WTC11 (cell line): ENCODE data around the gene SLC7A14. TPM values are rescaled to one million over a fixed set of nuclear protein-coding genes. Genes with fewer than 3 reads are reported as not detected.

Experiments used
- ATAC-seq: fragments of 200-7000 bp; cut with Tn5 transposase; 2 replicates; pipeline ENCODE4 v1.10.0; 2021; ENCODE audit warnings: mild to moderate bottlenecking, moderate library complexity
- CTCF ChIA-PET: fragments of 300-600 bp; sonication (Branson Sonifier 250); formaldehyde crosslinking; loops from one replicate; lab custom pipeline; 2021; ENCODE audit warnings: antibody characterized with exemption; lab: Charles Lee
- POLR2A ChIA-PET: fragments of 350-600 bp; sonication (Branson Sonifier 250); formaldehyde crosslinking; loops from one replicate; lab custom pipeline; 2021; ENCODE audit warnings: antibody characterized with exemption; lab: Charles Lee
- DNase-seq: peaks from one replicate; pipeline ENCODE4 v3.0.0; 2021; ENCODE audit warnings: low spot score
- H3K27ac Mint-ChIP-seq: 2 replicates; pipeline ENCODE4 v1.8.0; 2021; ENCODE audit warnings: mixed read lengths
- H3K27me3 Mint-ChIP-seq: 2 replicates; pipeline ENCODE4 v1.8.0; 2021; ENCODE audit warnings: low read depth, mild to moderate bottlenecking, moderate library complexity, mixed read lengths
- H3K36me3 Mint-ChIP-seq: 2 replicates; pipeline ENCODE4 v1.8.0; 2021; ENCODE audit warnings: mixed read lengths
- H3K4me1 Mint-ChIP-seq: 2 replicates; pipeline ENCODE4 v1.8.0; 2022; ENCODE audit warnings: mixed read lengths
- H3K4me3 Mint-ChIP-seq: 2 replicates; pipeline ENCODE4 v1.8.0; 2021; ENCODE audit warnings: mild to moderate bottlenecking, moderate library complexity, mixed read lengths
- H3K9me3 Mint-ChIP-seq: 2 replicates; pipeline ENCODE4 v1.8.0; 2021; ENCODE audit warnings: mixed read lengths
- ATF1 ChIP-seq: sonication (generic); formaldehyde crosslinking; IDR thresholded peaks from 2 replicates; pipeline ENCODE4 v1.8.1; 2023; ENCODE audit warnings: mild to moderate bottlenecking, moderate library complexity, missing genetic modification reagents
- CREB1 ChIP-seq: sonication (generic); formaldehyde crosslinking; IDR thresholded peaks from 2 replicates; pipeline ENCODE4 v1.8.0; 2023; ENCODE audit warnings: mild to moderate bottlenecking, missing genetic modification reagents
- E2F4 ChIP-seq: sonication (generic); formaldehyde crosslinking; IDR thresholded peaks from 2 replicates; pipeline ENCODE4 v1.8.1; 2022; ENCODE audit warnings: low read depth, mild to moderate bottlenecking, moderate library complexity, missing genetic modification reagents, borderline replicate concordance
- ERG ChIP-seq: fragments of 250-450 bp; sonication (Bioruptor Pico); IDR thresholded peaks from 2 replicates; pipeline ENCODE4 v1.8.0; 2021; ENCODE audit warnings: mild to moderate bottlenecking
- FOXJ3 ChIP-seq: sonication (generic); formaldehyde crosslinking; IDR thresholded peaks from 2 replicates; pipeline ENCODE4 v1.9.0; 2021; ENCODE audit warnings: missing genetic modification reagents, mild to moderate bottlenecking, borderline replicate concordance
- FOXK1 ChIP-seq: sonication (generic); formaldehyde crosslinking; IDR thresholded peaks from 2 replicates; pipeline ENCODE4 v1.8.0; 2022; ENCODE audit warnings: mild to moderate bottlenecking, moderate library complexity, missing genetic modification reagents
- GRHL2 ChIP-seq: fragments of 250-450 bp; sonication (Bioruptor Pico); IDR thresholded peaks from 2 replicates; pipeline ENCODE4 v1.8.0; 2022; ENCODE audit warnings: mild to moderate bottlenecking, moderate library complexity; ENCODE audit not compliant: insufficient replicate concordance, severe bottlenecking
- NR1H2 ChIP-seq: sonication (generic); formaldehyde crosslinking; IDR thresholded peaks from 2 replicates; pipeline ENCODE4 v1.9.0; 2021; ENCODE audit warnings: mild to moderate bottlenecking, moderate library complexity, missing genetic modification reagents
- NR2C2 ChIP-seq: sonication (generic); formaldehyde crosslinking; IDR thresholded peaks from 2 replicates; pipeline ENCODE4 v1.8.0; 2022; ENCODE audit warnings: mild to moderate bottlenecking, missing genetic modification reagents
- OVOL2 ChIP-seq: fragments of 250-450 bp; sonication (Bioruptor Pico); IDR thresholded peaks from 2 replicates; pipeline ENCODE4 v1.9.0; 2021; ENCODE audit warnings: mild to moderate bottlenecking, borderline replicate concordance
- PRDM15 ChIP-seq: sonication (generic); formaldehyde crosslinking; IDR thresholded peaks from 2 replicates; pipeline ENCODE4 v1.8.0; 2022; ENCODE audit warnings: missing genetic modification reagents
- SMAD3 ChIP-seq: sonication (generic); formaldehyde crosslinking; IDR thresholded peaks from 2 replicates; pipeline ENCODE4 v1.8.0; 2022; ENCODE audit warnings: missing genetic modification reagents, mild to moderate bottlenecking, borderline replicate concordance
- SOX15 ChIP-seq: fragments of 250-450 bp; sonication (Bioruptor Pico); IDR thresholded peaks from 2 replicates; pipeline ENCODE4 v1.9.0; 2021; ENCODE audit warnings: mild to moderate bottlenecking
- SP1 ChIP-seq: sonication (generic); formaldehyde crosslinking; conservative IDR thresholded peaks from 2 replicates; pipeline ENCODE4 v1.8.1; 2022; ENCODE audit warnings: missing genetic modification reagents
- ZNF396 ChIP-seq: fragments of 250-450 bp; sonication (Bioruptor Pico); IDR thresholded peaks from 2 replicates; pipeline ENCODE4 v1.8.0; 2021; ENCODE audit warnings: mild to moderate bottlenecking, moderate library complexity, borderline replicate concordance
- total RNA-seq: library from RNA; stranded (reverse); gene quantifications from 3 replicates; pipeline ENCODE4 v1.2.3, GENCODE V29; 2021
- TF ChIP-seq, protein P1 (sequence below): sonication (generic); formaldehyde crosslinking; IDR thresholded peaks from 2 replicates; pipeline ENCODE4 v1.8.0; 2022; ENCODE audit warnings: mild to moderate bottlenecking, missing genetic modification reagents
- TF ChIP-seq, protein P2 (sequence below): sonication (generic); formaldehyde crosslinking; IDR thresholded peaks from 2 replicates; pipeline ENCODE4 v1.8.1; 2022; ENCODE audit warnings: low read depth, missing genetic modification reagents, borderline replicate concordance
- TF ChIP-seq, protein P3 (sequence below): sonication (generic); formaldehyde crosslinking; IDR thresholded peaks from 2 replicates; pipeline ENCODE4 v1.8.0; 2023; ENCODE audit warnings: missing genetic modification reagents
- TF ChIP-seq, protein P4 (sequence below): sonication (generic); formaldehyde crosslinking; IDR thresholded peaks from 2 replicates; pipeline ENCODE4 v1.8.1; 2023; ENCODE audit warnings: mild to moderate bottlenecking, moderate library complexity, missing genetic modification reagents
- TF ChIP-seq, protein P5 (sequence below): sonication (generic); formaldehyde crosslinking; IDR thresholded peaks from 2 replicates; pipeline ENCODE4 v1.8.0; 2022; ENCODE audit warnings: mild to moderate bottlenecking, missing genetic modification reagents

SLC7A14 gene
- total RNA-seq, 1 experiment from 2014 or later, result 0.68 TPM

GRCh38 chr3:170600005-170600624, 14.2 kb upstream of the SLC7A14 start:
- DNase-seq (no peak), ATAC-seq (no peak)
- peaks cover 5% of the 10 kb centered on the region for H3K9me3 Mint-ChIP-seq
- no peaks in the 10 kb centered on the region for H3K4me1 Mint-ChIP-seq
- CTCF ChIA-PET, result interaction anchor here (0.5 to 1.2 kb wide), 4 partner anchors 52 to 938 kb away, joined by 3 to 5 read pairs (median 3); no protein-coding TSS in a partner anchor
- no peaks in the 10 kb centered on the region; the same call in 1 of the 2 replicates for H3K27me3 Mint-ChIP-seq
- POLR2A ChIA-PET, result no interaction called here
- H3K36me3 Mint-ChIP-seq, result no peaks in the 10 kb centered on the region
- TF ChIP-seq ERG, result no peak
- no peak for TF ChIP-seq FOXJ3
- TF ChIP-seq, protein P1, sequence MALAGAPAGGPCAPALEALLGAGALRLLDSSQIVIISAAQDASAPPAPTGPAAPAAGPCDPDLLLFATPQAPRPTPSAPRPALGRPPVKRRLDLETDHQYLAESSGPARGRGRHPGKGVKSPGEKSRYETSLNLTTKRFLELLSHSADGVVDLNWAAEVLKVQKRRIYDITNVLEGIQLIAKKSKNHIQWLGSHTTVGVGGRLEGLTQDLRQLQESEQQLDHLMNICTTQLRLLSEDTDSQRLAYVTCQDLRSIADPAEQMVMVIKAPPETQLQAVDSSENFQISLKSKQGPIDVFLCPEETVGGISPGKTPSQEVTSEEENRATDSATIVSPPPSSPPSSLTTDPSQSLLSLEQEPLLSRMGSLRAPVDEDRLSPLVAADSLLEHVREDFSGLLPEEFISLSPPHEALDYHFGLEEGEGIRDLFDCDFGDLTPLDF (CRISPR knock-in tag), result no peak
- TF ChIP-seq, protein P2, sequence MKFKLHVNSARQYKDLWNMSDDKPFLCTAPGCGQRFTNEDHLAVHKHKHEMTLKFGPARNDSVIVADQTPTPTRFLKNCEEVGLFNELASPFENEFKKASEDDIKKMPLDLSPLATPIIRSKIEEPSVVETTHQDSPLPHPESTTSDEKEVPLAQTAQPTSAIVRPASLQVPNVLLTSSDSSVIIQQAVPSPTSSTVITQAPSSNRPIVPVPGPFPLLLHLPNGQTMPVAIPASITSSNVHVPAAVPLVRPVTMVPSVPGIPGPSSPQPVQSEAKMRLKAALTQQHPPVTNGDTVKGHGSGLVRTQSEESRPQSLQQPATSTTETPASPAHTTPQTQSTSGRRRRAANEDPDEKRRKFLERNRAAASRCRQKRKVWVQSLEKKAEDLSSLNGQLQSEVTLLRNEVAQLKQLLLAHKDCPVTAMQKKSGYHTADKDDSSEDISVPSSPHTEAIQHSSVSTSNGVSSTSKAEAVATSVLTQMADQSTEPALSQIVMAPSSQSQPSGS, result no peak
- TF ChIP-seq OVOL2 (CRISPR knock-in tag), result no peak
- TF ChIP-seq NR1H2, result no peak
- no peak for TF ChIP-seq ZNF396 (CRISPR knock-in tag)
- no peak overlapping the region for H3K4me3 Mint-ChIP-seq
- no peak overlapping the region for H3K27ac Mint-ChIP-seq

DNA sequence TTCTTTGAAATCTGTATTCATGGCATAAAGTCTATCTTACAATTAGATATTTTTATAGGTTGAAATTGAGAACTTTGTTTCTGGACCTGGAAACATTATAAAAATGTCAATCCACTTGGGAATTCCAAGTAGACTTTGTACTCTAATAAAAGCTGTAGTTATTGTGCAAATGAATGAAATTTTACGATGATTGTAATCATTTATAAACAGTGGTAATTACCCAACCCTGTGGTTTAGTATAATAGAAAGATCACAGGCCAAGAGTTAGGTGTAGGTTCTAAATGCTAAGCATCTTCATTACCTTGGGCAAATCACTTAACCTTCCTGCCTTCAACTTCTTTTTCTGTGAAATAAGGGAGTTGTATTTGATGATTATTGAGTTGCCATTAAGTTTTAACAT, 13.2 kb upstream of the SLC7A14 start:
- H3K4me1 Mint-ChIP-seq, result no peaks in the 10 kb centered on the region
- no peaks in the 10 kb centered on the region; the same call in 1 of the 2 replicates for H3K27me3 Mint-ChIP-seq
- CTCF ChIA-PET, result interaction anchor here (1.2 to 1.5 kb wide), 2 partner anchors 102 to 185 kb away, joined by 3 read pairs; no protein-coding TSS in a partner anchor
- no peak for ATAC-seq
- POLR2A ChIA-PET, result no interaction called here
- peaks cover 5% of the 10 kb centered on the region for H3K9me3 Mint-ChIP-seq
- no peaks in the 10 kb centered on the region for H3K36me3 Mint-ChIP-seq
- no peak for DNase-seq
- H3K4me3 Mint-ChIP-seq, result no peak overlapping the region
- H3K27ac Mint-ChIP-seq, result no peak overlapping the region
- TF ChIP-seq, protein P3, sequence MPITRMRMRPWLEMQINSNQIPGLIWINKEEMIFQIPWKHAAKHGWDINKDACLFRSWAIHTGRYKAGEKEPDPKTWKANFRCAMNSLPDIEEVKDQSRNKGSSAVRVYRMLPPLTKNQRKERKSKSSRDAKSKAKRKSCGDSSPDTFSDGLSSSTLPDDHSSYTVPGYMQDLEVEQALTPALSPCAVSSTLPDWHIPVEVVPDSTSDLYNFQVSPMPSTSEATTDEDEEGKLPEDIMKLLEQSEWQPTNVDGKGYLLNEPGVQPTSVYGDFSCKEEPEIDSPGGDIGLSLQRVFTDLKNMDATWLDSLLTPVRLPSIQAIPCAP, result no peak
- TF ChIP-seq, protein P4, sequence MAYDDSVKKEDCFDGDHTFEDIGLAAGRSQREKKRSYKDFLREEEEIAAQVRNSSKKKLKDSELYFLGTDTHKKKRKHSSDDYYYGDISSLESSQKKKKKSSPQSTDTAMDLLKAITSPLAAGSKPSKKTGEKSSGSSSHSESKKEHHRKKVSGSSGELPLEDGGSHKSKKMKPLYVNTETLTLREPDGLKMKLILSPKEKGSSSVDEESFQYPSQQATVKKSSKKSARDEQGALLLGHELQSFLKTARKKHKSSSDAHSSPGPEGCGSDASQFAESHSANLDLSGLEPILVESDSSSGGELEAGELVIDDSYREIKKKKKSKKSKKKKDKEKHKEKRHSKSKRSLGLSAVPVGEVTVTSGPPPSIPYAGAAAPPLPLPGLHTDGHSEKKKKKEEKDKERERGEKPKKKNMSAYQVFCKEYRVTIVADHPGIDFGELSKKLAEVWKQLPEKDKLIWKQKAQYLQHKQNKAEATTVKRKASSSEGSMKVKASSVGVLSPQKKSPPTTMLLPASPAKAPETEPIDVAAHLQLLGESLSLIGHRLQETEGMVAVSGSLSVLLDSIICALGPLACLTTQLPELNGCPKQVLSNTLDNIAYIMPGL, result no peak
- TF ChIP-seq E2F4 (CRISPR knock-in tag), result no peak
- no peak for TF ChIP-seq SP1 (CRISPR knock-in tag)
- TF ChIP-seq NR2C2 (CRISPR knock-in tag), result no peak
- no peak for TF ChIP-seq FOXK1 (CRISPR knock-in tag)
- TF ChIP-seq SOX15 (CRISPR knock-in tag), result no peak
- TF ChIP-seq SMAD3, result no peak
- TF ChIP-seq ATF1, result no peak
- TF ChIP-seq GRHL2 (CRISPR knock-in tag), result no peak
- TF ChIP-seq, protein P5, sequence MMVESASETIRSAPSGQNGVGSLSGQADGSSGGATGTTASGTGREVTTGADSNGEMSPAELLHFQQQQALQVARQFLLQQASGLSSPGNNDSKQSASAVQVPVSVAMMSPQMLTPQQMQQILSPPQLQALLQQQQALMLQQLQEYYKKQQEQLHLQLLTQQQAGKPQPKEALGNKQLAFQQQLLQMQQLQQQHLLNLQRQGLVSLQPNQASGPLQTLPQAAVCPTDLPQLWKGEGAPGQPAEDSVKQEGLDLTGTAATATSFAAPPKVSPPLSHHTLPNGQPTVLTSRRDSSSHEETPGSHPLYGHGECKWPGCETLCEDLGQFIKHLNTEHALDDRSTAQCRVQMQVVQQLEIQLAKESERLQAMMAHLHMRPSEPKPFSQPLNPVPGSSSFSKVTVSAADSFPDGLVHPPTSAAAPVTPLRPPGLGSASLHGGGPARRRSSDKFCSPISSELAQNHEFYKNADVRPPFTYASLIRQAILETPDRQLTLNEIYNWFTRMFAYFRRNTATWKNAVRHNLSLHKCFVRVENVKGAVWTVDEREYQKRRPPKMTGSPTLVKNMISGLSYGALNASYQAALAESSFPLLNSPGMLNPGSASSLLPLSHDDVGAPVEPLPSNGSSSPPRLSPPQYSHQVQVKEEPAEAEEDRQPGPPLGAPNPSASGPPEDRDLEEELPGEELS (CRISPR knock-in tag), result no peak
- TF ChIP-seq PRDM15 (CRISPR knock-in tag), result no peak
- TF ChIP-seq CREB1 (CRISPR knock-in tag), result no peak
